PC-9 (cell line): ENCODE data around the gene RBMS3. TPM values are rescaled to one million over a fixed set of nuclear protein-coding genes. Genes with fewer than 3 reads are reported as not detected.

Experiments
- BruUV-seq: library from RNA; stranded (reverse); fragments of 400-500 nt; replicated peaks from 2 replicates; lab custom pipeline; 2021; lab: Mats Ljungman, UMichigan
- CTCF ChIA-PET: fragments of 300-600 bp; sonication (Branson Sonifier 250); formaldehyde crosslinking; loops from one replicate; lab custom pipeline; 2022; ENCODE audit warnings: antibody characterized with exemption; lab: Charles Lee
- POLR2A ChIA-PET: fragments of 300-600 bp; sonication (Branson Sonifier 250); formaldehyde crosslinking; loops from one replicate; lab custom pipeline; 2022; ENCODE audit warnings: antibody characterized with exemption; ENCODE audit not compliant: unreplicated experiment; lab: Charles Lee
- DNase-seq, 2 experiments: peaks; one replicate each; pipeline versions ENCODE4 v3.0.0 to v3.0.0-alpha.2; 2015 to 2022; ENCODE audit warnings: mixed read lengths in 1 of 2
- H2AFZ ChIP-seq: fragments of 200-600 bp; sonication (generic); 2 replicates; pipeline ENCODE4 v1.8.1; 2017; ENCODE audit warnings: antibody characterized with exemption
- H3F3A ChIP-seq: fragments of 200-600 bp; sonication (generic); 2 replicates; pipeline ENCODE4 v1.8.1; 2017; ENCODE audit warnings: antibody characterized with exemption, mild to moderate bottlenecking, low read depth; ENCODE audit not compliant: insufficient read depth
- H3K27ac ChIP-seq: fragments of 200-600 bp; sonication (generic); 2 replicates; pipeline ENCODE4 v1.6.1; 2016; ENCODE audit warnings: mixed run types
- H3K27me3 ChIP-seq: fragments of 200-600 bp; sonication (generic); 2 replicates; pipeline ENCODE4 v1.6.1; 2016; ENCODE audit warnings: low read depth, mixed run types; ENCODE audit not compliant: insufficient read depth
- H3K36me3 ChIP-seq: fragments of 200-600 bp; sonication (generic); 2 replicates; pipeline ENCODE4 v1.6.1; 2016; ENCODE audit warnings: low read depth, mixed run types
- H3K4me1 ChIP-seq: fragments of 200-600 bp; sonication (generic); replicated peaks from 2 replicates; pipeline ENCODE4 v1.6.1; 2016; ENCODE audit warnings: mixed run types; ENCODE audit not compliant: insufficient read depth
- H3K4me2 ChIP-seq: fragments of 200-600 bp; sonication (generic); 2 replicates; pipeline ENCODE4 v1.6.1; 2017; ENCODE audit warnings: mixed run types
- H3K4me3 ChIP-seq: fragments of 200-600 bp; sonication (generic); 2 replicates; pipeline ENCODE4 v1.6.1; 2016; ENCODE audit warnings: mixed run types
- H3K79me2 ChIP-seq: fragments of 200-600 bp; sonication (generic); 2 replicates; pipeline ENCODE4 v1.6.1; 2017; ENCODE audit warnings: low read depth, mixed run types
- H3K9me2 ChIP-seq: fragments of 200-600 bp; sonication (generic); 2 replicates; pipeline ENCODE4 v1.8.1; 2017; ENCODE audit warnings: mild to moderate bottlenecking; ENCODE audit not compliant: insufficient read depth
- H3K9me3 ChIP-seq: fragments of 200-600 bp; sonication (generic); 2 replicates; pipeline ENCODE4 v1.8.1; 2016; ENCODE audit warnings: low read depth; ENCODE audit not compliant: insufficient read depth
- H4K20me1 ChIP-seq: fragments of 200-600 bp; sonication (generic); 2 replicates; pipeline ENCODE4 v1.8.1; 2017; ENCODE audit not compliant: insufficient read depth
- CTCF ChIP-seq: fragments of 200-600 bp; sonication (generic); conservative IDR thresholded peaks from 2 replicates; pipeline ENCODE4 v1.6.1; 2017; ENCODE audit warnings: mixed run types, antibody characterized with exemption, mild to moderate bottlenecking, moderate library complexity
- EZH2 ChIP-seq: fragments of 200-600 bp; sonication (generic); IDR thresholded peaks from 2 replicates; pipeline ENCODE4 v1.8.0; 2017; ENCODE audit warnings: antibody characterized with exemption, low read depth
- intact Hi-C: fragments of 100-400 bp; cut with micrococcal nuclease; formaldehyde crosslinking; loops from one replicate; pipeline ENCODE4 v1.10.0; 2022; ENCODE audit not compliant: unreplicated experiment
- total RNA-seq: library from RNA; stranded (reverse); gene quantifications from 2 replicates; pipeline ENCODE4 v1.2.3, GENCODE V29; 2021

Gene RBMS3
- total RNA-seq, 1 experiment from 2014 or later, result 3.5 TPM

- H3K9me2 ChIP-seq, result no peaks in the 10 kb centered on the region
- peaks cover 28% of the 10 kb centered on the region for H3K4me1 ChIP-seq
- H3K27me3 ChIP-seq, result no peaks in the 10 kb centered on the region
- peak overlapping the region; percentile 78 for H3K27ac ChIP-seq
- peak overlapping the region; percentile 30; the same call in 1 of the 2 replicates for H2AFZ ChIP-seq
- no peak overlapping the region for H3K4me3 ChIP-seq
- CTCF ChIA-PET, result no interaction called here
- peak in 1 of 2 experiments; percentile 36 for DNase-seq
- POLR2A ChIA-PET, result no interaction called here
- H3K79me2 ChIP-seq, result no peaks in the 10 kb centered on the region
- no peak for TF ChIP-seq EZH2
- TF ChIP-seq CTCF, result no peak
- 0 out of 2 replicates have a peak, but pooled peaks cover 4% of the 10 kb centered on the region for H3F3A ChIP-seq
- BruUV-seq, result no TSS peak
- H3K4me2 ChIP-seq, result no peak overlapping the region
- intact Hi-C loops, result loop anchor here (2.0 kb wide), 1 partner anchor 415 kb away; the partner anchor contains the start of gene RBMS3
- H4K20me1 ChIP-seq, result no peaks in the 10 kb centered on the region
- H3K36me3 ChIP-seq, result no peaks in the 10 kb centered on the region
- no peaks in the 10 kb centered on the region; the same call in 1 of the 2 replicates for H3K9me3 ChIP-seq
Measured at GRCh38 chr3:29695643-29696198, 414.9 kb downstream of the RBMS3 start.

- intact Hi-C loops, result no loop called here
Measured at GRCh38 chr3:29696311-29696710, 415.4 kb downstream of the RBMS3 start.

GRCh38 chr3:29697989-29698388, 417.1 kb downstream of the RBMS3 start:
- ChIA-PET POLR2A (no interaction called here), CTCF (no interaction called here)
- Histone ChIP-seq H4K20me1 (no peaks in the 10 kb centered on the region), H2AFZ (no peak overlapping the region), H3K36me3 (no peaks in the 10 kb centered on the region), H3K27me3 (no peaks in the 10 kb centered on the region), H3K79me2 (no peaks in the 10 kb centered on the region), H3K9me2 (no peaks in the 10 kb centered on the region), H3K4me2 (no peak overlapping the region), H3K27ac (no peak overlapping the region), H3K4me3 (no peak overlapping the region), H3F3A (0 out of 2 replicates have a peak, but pooled peaks cover 4% of the 10 kb centered on the region), H3K9me3 (no peaks in the 10 kb centered on the region; the same call in 1 of the 2 replicates), H3K4me1 (peaks cover 28% of the 10 kb centered on the region)
- intact Hi-C loops, result no loop called here
- no peak for DNase-seq
- TF ChIP-seq CTCF (no peak), EZH2 (no peak)
- no TSS peak for BruUV-seq

More at GRCh38 chr3:29696311-29696710, 415.4 kb downstream of the RBMS3 start:
- CTCF ChIA-PET, result no interaction called here
- no peaks in the 10 kb centered on the region for H3K36me3 ChIP-seq
- H3K9me2 ChIP-seq, result no peaks in the 10 kb centered on the region
- H3K27me3 ChIP-seq, result no peaks in the 10 kb centered on the region
- H3K27ac ChIP-seq, result peak overlapping the region; percentile 78; the same call in 1 of the 2 replicates
- no peak overlapping the region for H3K4me2 ChIP-seq
- H3K9me3 ChIP-seq, result no peaks in the 10 kb centered on the region; the same call in 1 of the 2 replicates
- TF ChIP-seq CTCF, result no peak
- no peak for TF ChIP-seq EZH2
- POLR2A ChIA-PET, result no interaction called here
- H3K79me2 ChIP-seq, result no peaks in the 10 kb centered on the region
- DNase-seq, result no peak
- H3K4me1 ChIP-seq, result peaks cover 28% of the 10 kb centered on the region
- no peak overlapping the region for H3K4me3 ChIP-seq
- 0 out of 2 replicates have a peak, but pooled peaks cover 4% of the 10 kb centered on the region for H3F3A ChIP-seq
- H2AFZ ChIP-seq, result no peak overlapping the region
- BruUV-seq, result no TSS peak
- H4K20me1 ChIP-seq, result no peaks in the 10 kb centered on the region
